HL-60 (cell line): ENCODE measurements around the gene LFNG.
"Not testable (repeated sequence)": the region's sequence is repeated elsewhere in the genome, so short reads cannot be mapped to it uniquely, and the experiment has no call there.

Experiments
- POLR2AphosphoS5 ChIP-seq: IDR thresholded peaks from 2 replicates; pipeline ENCODE4 v1.6.1; 2012; ENCODE audit warnings: low read depth
- TF ChIP-seq, protein P1 (sequence below): IDR thresholded peaks from one replicate; pipeline ENCODE4 v1.5.1; 2011; ENCODE audit warnings: low read length, control low read depth, inconsistent platforms; ENCODE audit not compliant: insufficient read depth

DNA sequence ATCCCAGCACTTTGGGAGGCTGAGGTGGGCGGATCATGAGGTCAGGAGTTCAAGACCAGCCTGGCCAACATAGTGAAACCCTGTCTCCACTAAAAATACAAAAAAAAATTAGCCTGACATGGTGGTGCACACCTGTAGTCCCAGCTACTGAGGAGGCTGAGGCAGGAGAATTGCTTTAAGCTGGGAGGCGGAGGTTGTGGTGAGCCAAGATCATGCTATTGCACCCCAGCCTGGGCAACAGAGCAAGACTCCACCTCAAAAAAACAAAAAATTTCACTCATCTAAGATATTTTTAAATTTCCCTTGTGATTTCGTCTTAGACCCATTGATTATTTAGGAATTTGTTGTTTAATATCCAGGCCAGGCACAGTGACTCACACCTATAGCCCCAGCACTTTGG lies 44.4 kb downstream of the LFNG start:
- TF ChIP-seq, protein P1, sequence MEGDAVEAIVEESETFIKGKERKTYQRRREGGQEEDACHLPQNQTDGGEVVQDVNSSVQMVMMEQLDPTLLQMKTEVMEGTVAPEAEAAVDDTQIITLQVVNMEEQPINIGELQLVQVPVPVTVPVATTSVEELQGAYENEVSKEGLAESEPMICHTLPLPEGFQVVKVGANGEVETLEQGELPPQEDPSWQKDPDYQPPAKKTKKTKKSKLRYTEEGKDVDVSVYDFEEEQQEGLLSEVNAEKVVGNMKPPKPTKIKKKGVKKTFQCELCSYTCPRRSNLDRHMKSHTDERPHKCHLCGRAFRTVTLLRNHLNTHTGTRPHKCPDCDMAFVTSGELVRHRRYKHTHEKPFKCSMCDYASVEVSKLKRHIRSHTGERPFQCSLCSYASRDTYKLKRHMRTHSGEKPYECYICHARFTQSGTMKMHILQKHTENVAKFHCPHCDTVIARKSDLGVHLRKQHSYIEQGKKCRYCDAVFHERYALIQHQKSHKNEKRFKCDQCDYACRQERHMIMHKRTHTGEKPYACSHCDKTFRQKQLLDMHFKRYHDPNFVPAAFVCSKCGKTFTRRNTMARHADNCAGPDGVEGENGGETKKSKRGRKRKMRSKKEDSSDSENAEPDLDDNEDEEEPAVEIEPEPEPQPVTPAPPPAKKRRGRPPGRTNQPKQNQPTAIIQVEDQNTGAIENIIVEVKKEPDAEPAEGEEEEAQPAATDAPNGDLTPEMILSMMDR = not testable (repeated sequence)
- not testable (repeated sequence) for TF ChIP-seq POLR2AphosphoS5
